GM19193 (cell line): Measurements from ENCODE around the gene MEIKIN.
A peak's percentile ranks its signal among the peaks of the same experiment; 100 is the strongest.

Source experiments
- POLR2A ChIP-seq: IDR thresholded peaks from 4 replicates; pipeline ENCODE4 v1.6.1; 2011; ENCODE audit not compliant: insufficient read depth, insufficient read length; ENCODE audit errors: extremely low read depth

MEIKIN gene

DNA sequence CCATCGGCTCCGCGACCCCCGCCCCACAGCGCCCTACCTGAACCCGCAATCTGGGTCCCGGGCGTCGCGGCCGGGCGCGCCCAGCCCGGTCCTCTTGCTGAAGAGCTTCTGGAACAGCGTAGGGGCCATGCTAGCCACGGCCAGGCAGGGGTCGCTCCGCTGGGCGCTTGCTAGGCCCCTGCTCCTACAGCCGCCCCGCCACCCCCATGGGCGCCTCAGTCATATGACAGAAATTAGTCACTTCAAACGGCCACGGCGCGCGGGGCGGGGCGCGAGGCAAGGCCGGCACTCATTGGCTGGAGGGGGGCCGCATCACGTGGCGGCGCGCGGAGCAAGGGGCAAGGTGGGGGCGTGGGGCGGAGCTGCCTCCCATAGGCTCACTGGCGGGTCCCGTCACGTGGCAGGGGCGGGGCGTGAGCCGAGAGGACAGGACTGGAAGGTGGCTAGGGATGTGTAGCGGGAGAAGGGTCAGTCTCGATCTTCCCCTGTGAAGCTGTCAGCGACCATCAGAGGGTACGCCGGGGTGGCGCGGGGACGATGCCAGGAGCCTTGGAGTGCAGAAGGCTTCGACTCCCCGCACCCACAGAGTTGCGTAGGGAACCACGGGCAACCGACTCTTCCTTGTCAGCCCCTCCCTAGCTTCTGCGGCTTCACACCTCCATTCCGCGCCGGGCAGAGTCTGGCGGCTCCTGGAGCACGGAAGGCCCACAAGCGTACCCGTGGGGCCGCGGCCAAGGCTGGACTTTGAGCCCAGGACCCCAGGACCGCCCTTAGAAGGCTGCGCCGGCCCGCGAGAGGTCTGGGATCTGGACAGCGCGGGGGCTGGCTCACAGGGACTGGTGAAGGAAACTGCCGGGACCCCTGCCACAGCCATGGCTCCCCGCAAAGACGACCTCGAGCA lies 148.4 kb downstream of the MEIKIN start, which contains the start of gene FNIP1:
Gene FNIP1, minus strand, starts transcription at position 225 of the 901 bp plus-strand sequence. Its CDS starts 96 bp downstream, at position 129.
- peak; percentile 89 for TF ChIP-seq POLR2A

DNA sequence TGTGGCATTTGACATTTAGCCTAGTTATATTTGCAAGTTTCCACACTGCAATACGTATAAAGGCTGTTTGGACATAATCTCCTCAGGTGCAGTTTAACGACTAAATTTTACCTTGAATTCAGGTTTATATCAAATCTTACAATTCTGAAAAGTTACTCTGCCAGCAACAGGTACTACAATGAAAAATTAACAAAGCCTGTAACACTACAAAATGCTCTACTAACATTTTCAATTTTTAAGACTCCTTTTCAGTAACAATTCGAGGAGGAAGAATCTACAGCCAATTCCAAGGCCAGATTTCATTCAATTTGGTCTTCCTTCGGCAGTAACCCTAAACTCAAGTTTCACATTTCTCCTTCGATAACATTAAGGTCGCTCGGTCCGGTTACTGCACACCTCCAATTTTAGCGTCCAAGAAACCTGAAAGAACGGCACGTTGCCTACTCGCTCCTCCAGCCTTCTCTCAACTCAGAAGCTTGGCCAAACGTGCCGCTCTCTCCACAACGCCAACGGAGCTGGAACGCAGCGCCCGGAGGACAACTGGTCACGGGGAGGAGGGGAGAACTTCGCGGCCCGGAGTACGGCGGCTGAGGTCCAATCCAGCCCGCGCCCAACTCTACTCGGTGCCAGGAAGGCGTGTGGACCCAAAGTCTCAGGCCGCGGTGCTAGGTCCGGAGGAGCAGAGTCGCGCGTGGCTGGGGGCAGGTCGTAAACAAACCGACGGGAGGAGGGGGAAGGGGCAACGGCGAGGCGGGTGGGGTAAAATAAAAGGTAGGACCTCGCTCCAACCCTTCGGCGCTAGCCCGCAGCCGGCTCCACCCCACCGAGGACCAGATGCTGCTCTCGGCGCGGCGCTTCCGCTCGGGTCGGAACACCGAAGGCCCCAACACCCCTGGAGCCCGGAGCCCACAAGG lies 149.3 kb downstream of the MEIKIN start:
- no peak for TF ChIP-seq POLR2A

DNA sequence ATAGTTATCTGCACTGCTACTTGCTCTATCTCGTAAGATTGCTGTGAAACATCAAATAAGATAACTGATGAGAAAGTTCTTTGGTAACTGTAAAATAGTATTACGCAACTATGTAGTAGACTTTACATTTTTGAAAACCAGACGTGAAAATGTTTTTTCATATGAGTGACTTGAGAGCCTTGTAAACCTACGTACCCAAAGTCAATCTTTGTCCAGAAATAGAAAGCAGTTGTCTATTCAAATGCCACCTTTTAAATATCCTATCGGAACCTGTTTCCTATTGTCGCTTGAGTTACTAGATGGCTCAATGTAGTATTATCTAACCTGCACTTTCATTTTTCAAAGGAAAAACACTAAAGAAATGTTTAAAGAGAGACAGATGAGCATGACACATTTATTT lies 150.2 kb downstream of the MEIKIN start:
- no peak for TF ChIP-seq POLR2A

DNA sequence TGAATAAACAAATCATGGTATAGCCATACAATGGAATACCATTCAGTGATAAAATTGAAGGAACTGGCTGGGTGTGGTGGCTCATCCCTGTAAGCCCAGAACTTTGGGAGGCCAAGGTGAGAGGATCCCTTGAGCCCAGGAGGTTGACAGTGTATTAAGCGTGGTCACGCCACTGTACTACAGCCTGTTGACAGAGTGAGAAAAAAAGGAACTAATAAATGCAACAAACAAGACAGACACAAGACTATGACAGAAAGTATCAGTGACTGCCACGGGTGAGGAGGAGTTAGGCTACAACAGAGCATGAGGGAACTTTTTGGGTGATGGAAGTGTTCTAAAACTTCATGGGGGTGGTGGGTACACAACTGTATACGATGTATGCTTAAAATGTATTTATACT lies 150.9 kb downstream of the MEIKIN start:
- TF ChIP-seq POLR2A, result no peak

DNA sequence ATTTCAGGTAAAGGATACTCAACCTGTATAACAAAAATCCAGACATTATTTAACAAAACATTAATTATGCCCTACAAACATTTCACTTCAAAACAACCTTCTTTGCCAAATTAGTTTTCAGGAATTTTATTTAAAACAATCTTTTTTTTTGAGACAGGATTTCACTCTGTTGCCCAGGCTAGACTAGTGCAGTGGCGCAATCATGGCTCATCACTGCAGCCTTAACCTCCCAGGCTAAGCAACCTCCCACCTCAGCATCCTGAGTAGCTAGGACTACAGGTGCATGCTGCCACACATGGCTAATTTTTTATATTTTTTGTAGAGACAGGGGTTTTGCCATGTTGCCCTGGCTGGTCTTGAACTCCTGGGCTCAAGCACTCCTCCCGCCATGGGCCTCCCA lies 152.6 kb downstream of the MEIKIN start:
- no peak for TF ChIP-seq POLR2A

DNA sequence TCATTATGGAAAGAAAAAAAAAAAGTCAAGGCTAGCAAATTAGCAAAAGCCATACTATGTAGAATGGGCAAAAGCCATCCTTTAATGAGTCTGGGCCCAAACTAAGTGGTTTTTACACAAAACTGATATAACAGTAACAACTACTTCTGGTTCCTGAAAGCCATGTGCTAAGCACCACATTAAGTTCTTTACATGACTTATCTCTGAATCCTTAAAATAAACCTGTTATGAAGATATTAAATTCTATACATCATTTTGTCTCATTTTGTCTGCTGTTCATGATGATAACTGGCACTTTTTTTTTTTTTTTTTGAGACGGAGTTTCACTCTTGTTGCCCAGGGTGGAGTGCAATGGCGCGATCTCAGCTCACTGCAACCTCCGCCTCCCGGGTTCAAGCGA lies 153.6 kb downstream of the MEIKIN start:
- no peak for TF ChIP-seq POLR2A

DNA sequence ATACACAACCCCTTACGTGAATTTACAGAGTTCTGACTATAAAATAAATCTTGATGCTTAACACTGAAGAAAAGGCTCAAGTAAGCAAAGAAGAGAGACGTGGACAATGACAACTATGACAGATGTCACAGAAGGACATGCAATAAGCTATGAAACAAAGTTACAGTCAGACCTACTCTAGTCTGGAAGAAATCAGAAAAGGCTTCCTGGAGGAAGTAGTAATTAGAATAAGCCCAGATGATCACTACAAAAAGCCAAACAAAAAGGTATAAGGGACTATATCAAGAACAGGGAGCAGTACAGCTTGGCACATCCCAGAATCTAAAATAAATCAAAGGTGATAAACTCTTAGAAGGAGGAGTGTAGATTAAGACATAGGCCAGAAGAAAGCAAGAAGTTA lies 154.9 kb downstream of the MEIKIN start:
- no peak for TF ChIP-seq POLR2A

DNA sequence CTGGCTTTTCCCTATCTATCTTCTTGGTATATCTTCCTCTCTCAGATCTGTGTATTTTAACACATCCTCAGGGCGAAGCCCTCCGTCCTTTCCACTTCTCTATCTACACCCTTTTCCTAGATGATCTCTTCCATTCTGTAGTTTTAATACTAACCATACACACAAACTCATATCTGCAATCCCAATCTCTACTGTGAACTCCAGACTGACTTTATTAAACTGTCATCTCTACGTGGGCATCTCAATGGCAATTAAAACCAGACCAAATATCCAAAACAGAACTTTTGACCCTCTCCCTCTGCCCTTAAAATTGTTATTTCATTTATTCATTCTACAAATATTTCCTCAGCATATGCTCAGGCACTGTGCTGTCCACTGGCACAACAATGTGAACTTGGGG lies 155.7 kb downstream of the MEIKIN start:
- TF ChIP-seq POLR2A, result no peak

DNA sequence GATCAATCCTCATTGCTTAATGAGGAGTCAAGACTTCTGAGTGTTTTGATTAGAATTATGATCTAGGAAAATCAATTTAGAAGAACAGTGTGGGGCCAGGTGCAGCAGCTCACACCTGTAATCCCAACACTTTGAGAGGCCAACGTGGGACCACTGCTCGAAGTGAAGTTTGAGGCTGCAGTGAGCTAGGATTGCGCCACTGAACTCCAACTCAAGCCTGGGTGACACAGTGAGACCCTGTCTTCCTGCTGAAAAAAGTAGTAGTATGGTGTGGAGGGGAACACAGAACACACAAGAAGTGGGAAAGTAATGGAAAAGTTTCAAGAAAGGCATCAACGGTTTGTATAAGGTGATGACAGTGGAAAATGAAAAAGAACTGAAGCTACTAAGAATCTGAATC lies 157.7 kb downstream of the MEIKIN start:
- no peak for TF ChIP-seq POLR2A

DNA sequence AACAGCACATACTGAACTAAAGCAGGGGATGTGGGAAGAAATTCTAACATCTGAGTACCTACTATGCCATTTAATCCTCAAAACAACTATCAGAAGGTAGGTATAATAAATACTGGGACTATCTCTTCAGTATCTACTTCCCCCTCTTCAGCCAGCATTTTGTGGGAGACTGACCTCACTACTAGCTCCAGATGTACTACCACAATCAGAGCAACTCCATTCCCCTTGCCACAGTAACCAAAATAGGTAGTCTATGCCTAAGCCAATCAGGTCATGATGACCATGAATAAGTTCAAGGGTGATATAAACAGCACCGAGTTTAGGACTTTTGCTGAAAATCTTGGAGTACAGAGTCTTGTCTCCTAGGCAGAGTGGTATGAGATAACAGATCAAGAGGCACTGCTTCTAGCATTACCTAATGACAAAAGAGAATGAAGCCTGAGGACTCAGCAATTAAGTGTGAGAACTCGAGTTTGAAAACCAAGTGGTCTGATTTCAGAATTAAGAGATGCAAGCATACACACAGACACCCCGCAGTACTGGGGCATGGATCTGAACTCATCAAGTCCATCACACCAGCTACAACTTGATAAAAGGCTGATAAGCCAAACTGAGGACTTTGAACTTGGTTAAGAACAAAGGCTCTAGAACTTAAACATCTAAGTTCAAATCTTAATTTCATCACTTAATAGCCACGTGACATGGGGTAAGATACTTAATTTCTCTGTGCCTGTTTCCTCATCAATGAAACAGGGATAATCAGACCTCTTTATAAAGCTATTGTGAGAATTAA lies 158.4 kb downstream of the MEIKIN start:
- no peak for TF ChIP-seq POLR2A

DNA sequence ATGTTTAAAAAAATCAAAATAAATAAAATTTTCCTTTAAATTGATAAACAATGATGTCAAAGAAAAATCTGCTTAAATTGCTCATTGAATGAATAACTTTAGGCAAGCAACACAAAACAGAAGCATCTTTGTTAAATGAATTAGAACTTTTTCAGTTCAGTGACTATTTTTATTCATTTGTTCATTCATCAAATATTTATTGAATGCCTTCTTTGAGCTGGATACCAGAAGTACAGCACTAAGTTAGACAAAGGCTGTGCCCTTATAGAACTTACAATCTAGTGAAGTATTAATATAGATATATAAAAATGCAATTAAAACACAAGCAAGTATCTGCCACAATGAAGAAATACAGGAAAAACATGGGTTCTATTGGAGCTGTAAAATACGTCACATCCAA lies 159.4 kb downstream of the MEIKIN start:
- no peak for TF ChIP-seq POLR2A

DNA sequence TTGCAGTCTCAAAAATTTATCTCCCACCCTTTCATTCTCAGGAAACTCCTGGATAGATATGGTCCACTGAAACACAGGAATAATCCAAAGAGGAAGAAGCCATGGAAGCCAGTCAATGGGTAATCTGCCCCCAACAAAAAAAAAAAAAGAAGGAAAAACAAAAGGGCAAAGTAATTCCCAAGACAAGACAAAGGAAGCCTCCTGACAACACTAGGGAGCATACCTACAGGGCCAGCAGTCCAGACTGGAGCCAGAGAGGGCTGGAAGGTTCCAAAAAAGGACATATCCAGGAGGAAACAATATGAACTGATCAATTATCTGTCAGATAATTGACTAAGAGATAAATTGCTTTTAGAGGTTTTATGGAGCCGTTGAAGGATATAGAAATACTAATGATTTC lies 161.6 kb downstream of the MEIKIN start:
- TF ChIP-seq POLR2A, result no peak

DNA sequence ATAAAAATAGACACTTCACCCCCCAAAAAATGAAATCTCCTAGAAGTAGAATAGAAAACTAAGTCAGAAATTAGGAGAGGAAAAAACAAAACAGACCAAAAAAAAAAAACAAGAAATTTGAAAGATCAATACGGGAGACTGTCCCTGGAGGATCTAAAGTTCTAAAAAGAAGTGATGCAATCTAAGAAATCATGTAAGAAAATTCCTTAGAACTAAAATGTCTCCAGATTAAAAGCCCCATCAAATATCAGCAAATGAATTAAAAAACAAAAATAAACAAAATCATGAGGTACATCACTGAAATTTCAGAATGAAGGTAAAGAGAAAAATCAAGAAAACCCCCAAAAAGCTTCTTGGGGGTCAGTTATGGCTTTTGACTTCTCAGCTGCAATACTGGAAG lies 162.1 kb downstream of the MEIKIN start:
- TF ChIP-seq POLR2A, result no peak

DNA sequence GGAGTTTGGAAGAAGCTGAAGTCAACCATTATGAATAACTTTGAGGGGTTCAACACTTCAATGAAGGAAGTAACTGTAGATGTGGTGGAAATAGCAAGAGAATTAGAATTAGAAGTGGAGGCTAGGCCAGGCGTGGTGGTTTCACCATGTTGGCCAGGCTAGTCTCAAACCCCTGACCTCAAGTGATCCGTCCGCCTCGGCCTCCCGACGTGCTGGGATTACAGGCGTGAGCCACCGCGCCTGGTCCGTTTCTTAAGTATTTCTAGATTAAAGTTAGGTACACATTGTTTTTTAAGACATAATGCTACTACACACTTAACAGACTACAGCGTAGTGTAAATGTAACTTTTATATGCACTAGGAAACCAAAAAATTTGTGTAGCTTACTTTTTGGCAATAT lies 162.7 kb downstream of the MEIKIN start:
- TF ChIP-seq POLR2A, result no peak

DNA sequence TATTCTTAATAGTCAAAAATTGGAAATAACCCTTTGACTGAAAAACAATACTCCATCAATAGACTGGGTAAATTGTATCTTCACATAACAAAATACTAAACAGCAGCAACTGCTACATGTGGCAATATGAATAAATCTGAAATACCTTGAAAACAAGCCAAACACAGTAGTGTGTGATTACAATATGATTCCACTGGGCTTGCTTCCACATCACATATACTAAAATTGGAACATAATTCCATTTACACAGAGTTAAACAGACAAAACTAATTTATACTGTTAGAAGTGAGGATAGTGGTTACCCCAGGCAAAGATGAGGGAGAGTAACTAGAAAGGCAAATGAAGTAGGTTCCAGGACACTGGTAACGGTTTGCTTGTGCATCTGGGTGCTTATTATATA lies 169.0 kb downstream of the MEIKIN start:
- no peak for TF ChIP-seq POLR2A
